Measurements from ENCODE around the gene ADNP.

ADNP gene

GRCh38 chr20:50901301-50901700 lies 29.9 kb downstream of the ADNP start:
- H3K4me3 ChIP-seq: no peak overlapping the region
- H4K20me1 ChIP-seq: peaks cover 88 to 100% (median 100%) of the 10 kb centered on the region in 11 experiments
- H3K27ac ChIP-seq: no peak overlapping the region
- peaks cover 84 to 99% (median 91%) of the 10 kb centered on the region in 11 experiments for H3K36me3 ChIP-seq
- no peak overlapping the region for H3K4me2 ChIP-seq
- no peaks in the 10 kb centered on the region for H3K9me3 ChIP-seq (replicated peaks in 1 of 11)
- H3K9ac ChIP-seq: no peak overlapping the region
- no peaks in the 10 kb centered on the region for H3K27me3 ChIP-seq
- H3K4me1 ChIP-seq: peaks cover 0 to 20% (median 0%) of the 10 kb centered on the region in 10 experiments; a peak in 3 of 20 replicates
- no peak for TF ChIP-seq Cebpa-rat (IDR thresholded peaks at IDR 0.05)

- Histone ChIP-seq H3K4me3 (no peak overlapping the region), H3K27me3 (no peaks in the 10 kb centered on the region), H4K20me1 (peaks cover 88 to 100% (median 100%) of the 10 kb centered on the region in 11 experiments), H3K4me2 (no peak overlapping the region), H3K27ac (no peak overlapping the region), H3K9ac (no peak overlapping the region), H3K9me3 (replicated peaks in 1 of 11) (no peaks in the 10 kb centered on the region), H3K36me3 (peaks cover 84 to 100% (median 97%) of the 10 kb centered on the region in 11 experiments), H3K4me1 (peaks cover 0 to 15% (median 0%) of the 10 kb centered on the region in 10 experiments; a peak in 3 of 20 replicates)
- TF ChIP-seq Cebpa-rat (IDR thresholded peaks at IDR 0.05): no peak
Measured at GRCh38 chr20:50900261-50900660, 31.0 kb downstream of the ADNP start.

- H3K4me2 ChIP-seq: no peak overlapping the region
- no peak for TF ChIP-seq Cebpa-rat (IDR thresholded peaks at IDR 0.05)
- H3K36me3 ChIP-seq: peaks cover 95 to 100% (median 100%) of the 10 kb centered on the region in 11 experiments
- no peaks in the 10 kb centered on the region for H3K9me3 ChIP-seq (replicated peaks in 1 of 11)
- H3K4me3 ChIP-seq: no peak overlapping the region
- H4K20me1 ChIP-seq: peaks cover 82 to 100% (median 99%) of the 10 kb centered on the region in 11 experiments
- H3K9ac ChIP-seq: no peak overlapping the region
- peaks cover 0 to 7% (median 4%) of the 10 kb centered on the region in 10 experiments; a peak in 11 of 20 replicates for H3K4me1 ChIP-seq
- no peak overlapping the region for H3K27ac ChIP-seq
- H3K27me3 ChIP-seq: no peaks in the 10 kb centered on the region
Measured at GRCh38 chr20:50898475-50898874, 32.8 kb downstream of the ADNP start.

GRCh38 chr20:50895111-50895830 lies 36.0 kb downstream of the ADNP start:
- no peak overlapping the region for H3K27ac ChIP-seq
- H3K36me3 ChIP-seq: peaks cover 88 to 100% (median 100%) of the 10 kb centered on the region in 11 experiments
- no peaks in the 10 kb centered on the region for H3K27me3 ChIP-seq
- no peak overlapping the region for H3K4me2 ChIP-seq
- H3K9ac ChIP-seq: no peak overlapping the region
- H3K9me3 ChIP-seq (replicated peaks in 1 of 11): no peaks in the 10 kb centered on the region
- H3K4me3 ChIP-seq: no peak overlapping the region
- peaks cover 7 to 28% (median 21%) of the 10 kb centered on the region in 10 experiments; a peak in 19 of 20 replicates for H3K4me1 ChIP-seq
- peaks cover 85 to 100% (median 99%) of the 10 kb centered on the region in 11 experiments; a peak in 21 of 22 replicates for H4K20me1 ChIP-seq
- no peak for TF ChIP-seq Cebpa-rat (IDR thresholded peaks at IDR 0.05)

GRCh38 chr20:50893620-50894019 lies 37.6 kb downstream of the ADNP start:
- Histone ChIP-seq H3K36me3 (peaks cover 88 to 100% (median 100%) of the 10 kb centered on the region in 11 experiments), H3K9me3 (replicated peaks in 1 of 11) (no peaks in the 10 kb centered on the region), H3K27ac (no peak overlapping the region), H3K4me2 (peak overlapping the region in 3 of 11 experiments; percentile 3 to 37 (median 24); a peak in 2 of 22 replicates), H4K20me1 (peaks cover 84 to 100% (median 99%) of the 10 kb centered on the region in 11 experiments; a peak in 21 of 22 replicates), H3K9ac (no peak overlapping the region), H3K27me3 (no peaks in the 10 kb centered on the region), H3K4me3 (no peak overlapping the region), H3K4me1 (peaks cover 7 to 28% (median 21%) of the 10 kb centered on the region in 10 experiments; a peak in 19 of 20 replicates)
- no peak for TF ChIP-seq Cebpa-rat (IDR thresholded peaks at IDR 0.05)

GRCh38 chr20:50892394-50892793 lies 38.8 kb downstream of the ADNP start:
- TF ChIP-seq Cebpa-rat (IDR thresholded peaks at IDR 0.05): no peak
- Histone ChIP-seq H3K9ac (no peak overlapping the region), H3K4me1 (peaks cover 7 to 28% (median 21%) of the 10 kb centered on the region in 10 experiments; a peak in 19 of 20 replicates), H3K9me3 (replicated peaks in 1 of 11) (no peaks in the 10 kb centered on the region), H3K4me3 (no peak overlapping the region), H3K4me2 (peak overlapping the region in 8 of 11 experiments; percentile 2 to 36 (median 20); a peak in 12 of 22 replicates), H4K20me1 (peaks cover 83 to 100% (median 98%) of the 10 kb centered on the region in 11 experiments; a peak in 21 of 22 replicates), H3K27ac (no peak overlapping the region), H3K36me3 (peaks cover 87 to 100% (median 100%) of the 10 kb centered on the region in 11 experiments), H3K27me3 (no peaks in the 10 kb centered on the region)

- Histone ChIP-seq H3K27me3 (no peaks in the 10 kb centered on the region), H4K20me1 (peaks cover 78 to 100% (median 96%) of the 10 kb centered on the region in 11 experiments; a peak in 21 of 22 replicates), H3K4me1 (peaks cover 7 to 28% (median 21%) of the 10 kb centered on the region in 10 experiments; a peak in 19 of 20 replicates), H3K36me3 (peaks cover 84 to 100% (median 95%) of the 10 kb centered on the region in 11 experiments), H3K4me3 (no peak overlapping the region), H3K4me2 (no peak overlapping the region), H3K9ac (no peak overlapping the region), H3K9me3 (replicated peaks in 1 of 11) (no peaks in the 10 kb centered on the region), H3K27ac (no peak overlapping the region)
- TF ChIP-seq Cebpa-rat (IDR thresholded peaks at IDR 0.05): no peak
Measured at GRCh38 chr20:50891138-50891537, 40.1 kb downstream of the ADNP start.

GRCh38 chr20:50887576-50887975 lies 43.7 kb downstream of the ADNP start:
- H3K27me3 ChIP-seq: no peaks in the 10 kb centered on the region

GRCh38 chr20:50886184-50886790 lies 45.0 kb downstream of the ADNP start:
- TF ChIP-seq Cebpa-rat (IDR thresholded peaks at IDR 0.05): no peak
- Histone ChIP-seq H3K36me3 (peaks cover 41 to 93% (median 62%) of the 10 kb centered on the region in 11 experiments), H3K27ac (no peak overlapping the region), H3K4me2 (no peak overlapping the region), H4K20me1 (peaks cover 35 to 81% (median 64%) of the 10 kb centered on the region in 11 experiments; a peak in 21 of 22 replicates), H3K27me3 (no peaks in the 10 kb centered on the region), H3K4me3 (no peak overlapping the region), H3K4me1 (peaks cover 0 to 4% (median 1%) of the 10 kb centered on the region in 10 experiments; a peak in 5 of 20 replicates), H3K9ac (no peak overlapping the region), H3K9me3 (replicated peaks in 1 of 11) (no peaks in the 10 kb centered on the region)

More at GRCh38 chr20:50887576-50887975, 43.7 kb downstream of the ADNP start:
- Histone ChIP-seq H3K9me3 (replicated peaks in 1 of 11) (no peaks in the 10 kb centered on the region), H3K4me2 (no peak overlapping the region), H3K4me1 (peaks cover 6 to 16% (median 8%) of the 10 kb centered on the region in 10 experiments; a peak in 18 of 20 replicates), H3K36me3 (peaks cover 54 to 94% (median 74%) of the 10 kb centered on the region in 11 experiments), H3K4me3 (no peak overlapping the region), H4K20me1 (peaks cover 48 to 94% (median 77%) of the 10 kb centered on the region in 11 experiments; a peak in 21 of 22 replicates), H3K27ac (no peak overlapping the region), H3K9ac (no peak overlapping the region)
- no peak for TF ChIP-seq Cebpa-rat (IDR thresholded peaks at IDR 0.05)

Data from BLaER1 treated with 17β-estradiol and CSF1 and Interleukin-3, amounts not matched to agents 10 nM and 100 nM (cell line).